GM19468 (cell line): ENCODE data around the gene FAM3A.

Experiments used
- ATAC-seq: cut with Tn5 transposase; IDR thresholded peaks from one replicate; pipeline ENCODE4 v1.9.1; 2021; ENCODE audit warnings: mild to moderate bottlenecking, moderate library complexity, moderate number of reproducible peaks; ENCODE audit not compliant: unreplicated experiment; ENCODE audit errors: extremely low read depth

FAM3A gene

DNA sequence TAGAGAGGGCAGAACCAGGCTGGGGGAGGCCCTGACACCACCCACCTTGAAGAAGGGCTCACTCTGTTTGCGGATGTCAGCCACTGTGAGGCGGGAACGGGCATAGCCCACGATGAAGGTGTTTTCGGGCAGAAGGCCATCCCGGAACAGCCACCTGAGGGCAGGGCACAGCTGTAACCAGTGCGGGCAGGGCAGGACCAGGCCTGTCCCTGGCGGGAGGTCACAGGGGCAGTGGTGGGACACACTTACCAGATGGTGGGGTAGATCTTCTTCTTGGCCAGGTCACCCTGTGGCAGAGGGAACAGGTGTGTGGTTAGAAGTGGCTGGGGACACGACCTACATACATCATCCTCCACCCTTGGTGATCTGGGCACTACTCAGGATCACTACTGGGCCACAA lies 19.9 kb upstream of the FAM3A start:
- ATAC-seq: no peak

DNA sequence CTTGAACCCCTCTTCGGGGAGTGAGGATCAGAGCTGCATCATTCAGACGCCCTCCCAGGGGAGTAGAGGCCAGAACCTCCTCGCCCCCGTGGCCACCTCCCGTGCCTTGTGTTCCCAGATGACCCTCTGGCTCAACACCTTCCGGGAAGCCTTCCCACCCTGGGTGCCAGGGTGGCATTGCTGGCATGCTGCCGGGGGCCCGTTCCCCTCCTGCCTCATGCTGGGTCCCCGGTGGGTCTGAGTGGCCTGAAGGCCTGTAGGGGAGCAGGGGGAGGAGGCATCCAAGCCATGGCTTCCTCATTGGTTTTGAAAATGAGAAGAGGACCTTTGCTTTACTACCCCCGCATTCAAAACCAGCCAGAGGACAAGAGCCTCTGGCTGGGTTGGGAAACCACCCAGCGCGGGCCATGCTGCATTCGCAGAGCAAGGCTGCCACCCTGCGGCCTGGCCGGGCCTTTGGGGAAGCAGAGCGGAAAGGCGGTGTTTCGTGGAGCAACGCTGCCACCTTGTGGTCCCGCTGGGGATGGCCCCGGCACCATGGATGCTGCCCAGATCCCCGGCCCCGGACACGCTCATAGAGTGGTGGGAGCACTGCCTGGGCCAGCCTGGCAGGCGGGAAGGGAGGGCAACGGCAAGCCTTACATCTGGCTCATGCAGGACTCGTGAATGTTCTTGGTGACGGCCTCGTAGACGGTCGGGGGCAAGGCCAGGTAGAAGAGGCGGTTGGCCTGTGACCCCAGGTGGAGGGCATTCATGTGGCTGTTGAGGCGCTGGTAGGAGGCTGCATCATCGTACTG lies 18.7 kb upstream of the FAM3A start:
- peak; percentile 97 for ATAC-seq

DNA sequence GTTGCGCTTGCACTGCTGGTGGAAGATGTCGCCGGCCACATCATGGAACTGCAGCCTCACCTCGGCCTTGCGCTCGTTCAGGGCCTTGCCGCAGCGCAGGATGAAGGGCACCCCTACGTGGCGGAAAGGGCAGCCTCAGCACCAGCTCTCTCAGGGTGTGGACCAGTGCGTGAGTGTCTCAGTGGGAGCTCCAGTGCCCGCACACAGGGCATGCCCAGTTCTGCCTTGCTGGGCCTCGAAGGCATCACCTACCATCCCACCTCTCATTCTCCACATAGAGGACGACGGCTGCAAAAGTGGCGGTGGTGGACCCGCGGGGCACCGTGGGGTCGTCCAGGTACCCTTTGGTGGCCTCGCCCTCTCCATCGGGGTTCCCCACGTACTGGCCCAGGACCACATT lies 16.7 kb upstream of the FAM3A start:
- ATAC-seq: no peak

DNA sequence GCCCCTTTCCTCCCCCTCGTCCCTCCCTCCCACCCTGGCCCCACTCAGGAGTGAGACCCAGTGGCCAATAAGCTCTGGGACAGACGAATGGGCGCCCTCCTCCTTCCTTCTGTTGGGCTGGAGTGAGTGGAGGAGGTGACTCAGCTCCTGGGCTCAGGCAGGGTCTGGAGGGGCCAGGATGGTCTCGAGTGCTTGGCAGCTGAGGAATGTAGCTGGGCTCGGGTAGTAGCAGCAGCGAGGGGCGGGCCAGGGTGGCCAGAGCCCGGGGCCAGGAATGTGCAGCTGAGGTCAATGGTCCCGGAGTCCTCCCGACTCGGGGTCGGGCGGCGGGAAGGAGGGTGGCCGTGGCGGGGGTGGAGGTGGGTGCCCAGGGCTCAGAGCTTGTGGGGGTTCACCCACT lies 15.6 kb upstream of the FAM3A start:
- no peak for ATAC-seq

DNA sequence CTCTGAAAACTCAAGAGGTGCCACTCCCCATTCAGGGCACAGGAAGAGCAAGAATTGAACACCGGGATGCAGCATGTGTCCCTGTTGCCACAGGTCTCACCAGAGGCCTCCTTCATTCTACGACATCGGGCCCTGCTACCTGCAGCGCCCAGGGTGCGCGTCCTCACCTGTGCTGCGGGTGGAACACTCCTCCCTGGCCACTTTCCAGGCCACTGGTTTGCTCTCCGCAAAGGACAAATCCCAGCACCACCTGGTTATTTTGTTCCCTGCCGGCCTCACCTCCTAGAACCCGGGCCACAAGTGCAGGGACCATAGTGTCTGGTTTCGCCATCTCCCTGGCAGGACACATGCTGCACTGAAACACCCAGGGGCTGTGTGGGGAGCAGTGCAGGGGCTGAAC lies 14.3 kb upstream of the FAM3A start:
- ATAC-seq: no peak

DNA sequence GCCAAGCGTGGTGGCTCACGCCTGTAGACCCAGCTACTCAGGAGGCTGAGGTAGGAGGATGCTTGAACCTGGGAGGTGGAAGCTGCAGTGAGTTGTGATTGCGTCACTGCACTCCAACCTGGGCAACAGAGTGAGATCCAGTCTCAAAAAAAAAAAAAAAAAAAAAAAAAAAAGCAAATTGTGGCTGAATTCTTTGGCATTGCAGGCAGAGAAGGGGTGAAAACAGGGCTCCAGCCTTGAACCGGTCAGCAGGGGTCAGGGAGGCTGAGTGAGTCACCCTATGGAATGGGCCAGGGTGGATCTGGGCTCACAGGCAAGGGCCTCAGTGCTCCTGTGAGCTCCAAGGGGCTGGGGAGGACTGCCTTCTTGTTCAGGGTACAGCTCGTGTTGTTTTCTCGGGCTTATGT lies 13.2 kb upstream of the FAM3A start:
- ATAC-seq: no peak

DNA sequence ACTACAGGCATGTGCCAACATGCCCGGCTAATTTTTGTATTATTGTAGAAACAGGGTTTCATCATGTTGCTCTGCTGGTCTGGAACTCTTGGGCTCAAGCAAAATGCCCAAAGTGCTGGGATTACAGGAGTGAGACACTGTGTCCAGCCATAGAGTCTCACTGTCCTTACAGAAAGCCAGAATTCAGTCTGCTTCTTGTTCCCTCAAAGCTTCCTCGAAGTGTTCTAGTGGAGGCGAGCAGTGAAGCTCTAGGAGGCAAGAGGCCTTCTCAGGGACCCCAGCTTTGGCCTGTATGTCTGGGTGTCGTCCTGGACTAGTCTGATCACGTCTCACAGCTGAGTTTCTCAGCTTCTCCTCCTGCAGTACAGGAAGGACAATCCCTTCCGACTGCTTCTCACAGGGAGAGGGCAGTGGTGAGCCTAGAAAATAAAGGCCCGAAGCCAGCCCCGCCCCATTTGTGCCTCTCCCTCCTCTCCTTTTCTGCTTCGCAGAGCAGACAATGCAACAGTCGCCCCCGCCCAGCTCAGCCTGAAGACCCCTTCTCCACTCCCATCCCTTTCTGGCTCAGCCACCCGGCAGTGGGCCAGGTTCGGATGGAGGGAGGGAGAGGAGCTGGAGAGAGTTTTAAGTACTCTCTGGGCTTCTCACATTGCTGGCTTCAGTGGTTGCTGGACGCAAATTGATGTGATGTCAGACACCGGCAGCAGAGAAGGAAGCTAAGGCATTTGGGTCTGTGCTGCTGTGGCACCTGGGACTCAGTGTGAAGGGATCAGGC lies 11.1 kb upstream of the FAM3A start:
- ATAC-seq: no peak

DNA sequence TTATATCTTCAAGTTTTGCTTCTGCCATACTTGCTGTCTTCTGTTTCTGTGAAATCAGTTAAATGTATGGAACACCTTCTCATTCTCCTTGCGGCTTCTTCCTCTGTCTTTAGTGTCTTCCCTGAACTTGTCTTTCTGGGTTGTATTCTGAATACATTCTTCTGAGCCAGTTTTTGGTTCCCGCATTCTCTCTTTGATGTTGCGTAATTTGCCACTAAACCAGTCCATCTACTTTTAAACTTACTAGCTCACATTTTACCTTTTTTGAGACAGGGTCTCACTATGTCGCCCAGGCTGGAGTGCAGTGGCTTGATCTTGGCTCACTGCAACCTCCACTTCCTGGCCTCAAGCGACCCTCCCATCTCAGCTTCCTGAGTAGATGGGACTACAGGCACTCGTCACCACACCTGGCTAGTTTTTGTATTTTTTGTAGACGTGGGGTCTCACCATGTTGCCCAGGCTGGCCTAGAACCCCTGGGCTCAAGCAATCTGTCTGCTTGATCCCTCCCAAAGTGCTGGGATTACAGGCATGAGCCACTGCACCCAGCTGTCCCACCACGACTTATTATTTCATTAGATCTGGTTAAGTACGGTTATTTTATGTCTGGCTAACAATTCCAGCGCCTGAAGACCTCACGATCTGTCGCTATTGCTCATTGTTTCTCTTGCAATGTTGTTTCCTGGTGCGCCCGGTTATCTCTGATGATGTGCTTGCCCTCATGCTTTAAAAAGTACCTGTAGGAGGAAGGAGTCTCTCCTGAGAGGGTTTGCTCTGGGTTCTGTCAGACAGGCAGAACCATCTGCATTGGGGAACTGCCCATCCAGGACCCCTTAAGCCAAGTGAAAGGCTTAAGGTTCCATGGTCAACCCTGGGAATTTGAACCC lies 9.8 kb upstream of the FAM3A start:
- no peak for ATAC-seq

DNA sequence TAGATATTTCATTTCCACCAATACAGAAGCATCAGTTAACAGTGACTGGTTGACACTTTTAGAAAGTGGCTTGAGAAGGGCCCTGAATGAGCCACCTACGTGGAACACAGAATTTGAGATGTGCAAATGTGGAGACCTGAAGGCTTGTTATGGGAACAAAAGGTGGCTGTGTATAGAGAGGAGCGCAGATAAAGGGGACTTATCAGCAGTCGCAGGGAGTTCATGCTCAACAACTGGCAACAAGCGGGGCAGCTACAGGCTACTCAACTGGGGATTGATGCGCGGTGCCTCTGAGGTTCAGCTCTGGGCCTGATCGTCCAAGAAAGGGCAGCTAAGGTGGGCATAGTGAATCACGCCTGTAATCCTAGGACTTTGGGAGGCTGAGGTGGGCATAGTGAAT lies 3.4 kb upstream of the FAM3A start:
- no peak for ATAC-seq

DNA sequence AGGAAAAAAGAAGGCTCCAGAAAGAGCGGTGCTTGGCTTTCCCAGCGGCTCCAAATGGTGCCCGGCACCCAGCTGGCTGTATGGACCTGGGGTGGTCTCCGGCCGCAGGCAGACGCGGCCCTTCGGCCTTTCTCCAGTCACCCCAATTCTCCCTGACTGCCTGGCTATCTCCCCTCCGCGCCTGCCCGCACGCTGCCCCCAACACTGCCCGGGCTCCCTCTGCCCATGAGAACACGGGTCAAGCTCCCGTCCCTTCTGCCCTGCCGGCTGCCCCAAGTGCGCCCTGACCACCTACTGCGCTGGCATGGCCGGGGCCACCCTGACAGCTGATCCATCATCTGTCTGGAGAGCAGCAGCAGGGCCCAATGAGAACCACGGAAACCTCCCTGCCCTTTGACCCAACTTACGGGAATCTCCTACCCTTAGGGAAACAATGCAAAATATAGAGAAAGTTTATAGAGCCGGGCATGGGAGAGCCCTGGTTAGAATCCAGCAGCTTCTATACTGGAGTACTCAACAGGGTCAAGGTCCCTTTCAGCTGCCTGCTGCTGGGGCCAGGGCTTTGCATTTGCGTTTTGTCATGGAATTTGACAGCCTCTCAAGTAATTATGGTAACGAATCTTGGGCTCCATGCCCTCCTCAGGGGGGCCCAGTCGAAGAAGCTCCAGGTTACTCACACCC lies 1.2 kb upstream of the FAM3A start:
- no peak for ATAC-seq

DNA sequence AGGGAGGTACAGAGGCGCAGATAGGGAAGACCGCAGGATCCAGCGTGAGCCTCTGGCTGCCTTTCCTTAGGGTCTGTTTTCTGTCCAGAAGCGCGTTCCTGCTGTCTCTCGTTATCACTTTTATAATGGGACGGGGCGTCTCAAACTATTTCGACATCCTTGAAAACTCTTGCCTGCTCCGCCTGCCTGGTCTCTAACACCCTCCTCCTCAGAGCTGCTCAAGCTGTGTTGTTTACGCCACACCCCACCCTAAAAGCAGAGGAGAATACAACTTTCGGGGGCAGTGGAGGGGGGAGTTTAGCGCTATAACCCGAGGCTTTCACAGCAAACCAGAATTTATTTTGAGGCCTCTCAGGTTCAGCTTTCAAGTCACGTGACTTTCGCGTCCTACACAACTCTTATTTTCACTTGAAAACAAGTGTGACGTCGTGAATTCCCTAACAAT lies 646 bp upstream of the FAM3A start:
- no peak for ATAC-seq

DNA sequence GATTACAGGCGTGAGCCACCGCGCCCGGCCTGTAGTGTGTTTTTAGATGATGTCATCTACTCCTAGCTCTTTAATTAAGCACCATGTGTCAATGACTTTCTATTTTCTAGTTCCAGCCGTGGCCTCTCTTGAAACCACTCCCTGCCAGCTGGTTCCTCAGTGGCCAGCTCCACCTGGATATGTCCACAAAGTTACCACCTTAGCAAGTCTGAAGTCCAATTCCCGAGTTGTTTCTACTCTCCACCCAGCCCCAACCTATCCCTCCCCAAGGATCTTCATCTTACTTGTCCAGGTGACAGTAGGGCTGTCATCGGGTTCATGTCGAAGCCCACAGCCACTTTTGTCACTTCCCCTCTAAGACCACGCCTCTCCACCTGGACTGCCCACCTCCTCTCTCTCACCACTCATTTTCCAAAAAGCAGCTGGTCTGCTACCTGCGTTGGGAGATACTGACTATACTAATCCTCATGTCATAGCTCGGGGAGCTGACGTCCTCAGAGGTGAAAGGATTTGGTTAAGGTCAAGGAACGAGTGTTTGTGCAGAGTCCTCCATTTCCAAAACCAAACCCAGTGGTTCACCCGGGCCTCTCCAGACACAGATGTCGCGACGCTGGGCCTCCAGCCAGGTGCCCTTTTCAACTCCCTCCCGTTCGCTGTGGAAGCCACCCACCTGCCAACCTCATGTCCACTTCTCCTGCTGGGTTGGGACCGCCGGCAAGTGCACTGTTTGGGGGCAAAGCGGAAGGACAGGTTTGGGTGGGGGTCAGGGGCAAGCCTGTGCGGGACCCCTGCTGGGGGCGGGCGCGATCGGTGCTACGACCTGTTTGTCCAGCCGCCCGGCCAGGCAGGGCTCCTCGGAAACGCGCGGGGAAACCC lies 704 bp downstream of the FAM3A start:
- ATAC-seq: no peak

DNA sequence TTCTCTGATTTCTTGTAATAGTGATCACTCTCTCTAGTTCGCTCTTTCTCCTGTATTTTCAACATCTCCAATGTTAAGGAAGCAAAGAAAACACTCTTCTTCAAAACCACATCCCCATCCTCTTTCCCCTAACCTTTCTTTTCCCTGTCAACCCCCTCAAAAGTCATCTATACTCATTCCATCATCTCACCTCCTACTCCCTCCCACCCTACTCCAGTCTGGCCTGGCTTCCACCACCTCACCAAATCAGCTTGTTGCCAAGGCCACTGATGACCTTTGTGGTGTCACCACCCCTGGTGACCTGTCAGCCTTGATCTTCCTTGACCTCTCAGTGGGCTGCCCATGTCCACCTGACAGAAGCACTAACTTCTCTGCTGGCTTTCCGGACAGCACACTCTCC lies 2.3 kb downstream of the FAM3A start:
- ATAC-seq: no peak

DNA sequence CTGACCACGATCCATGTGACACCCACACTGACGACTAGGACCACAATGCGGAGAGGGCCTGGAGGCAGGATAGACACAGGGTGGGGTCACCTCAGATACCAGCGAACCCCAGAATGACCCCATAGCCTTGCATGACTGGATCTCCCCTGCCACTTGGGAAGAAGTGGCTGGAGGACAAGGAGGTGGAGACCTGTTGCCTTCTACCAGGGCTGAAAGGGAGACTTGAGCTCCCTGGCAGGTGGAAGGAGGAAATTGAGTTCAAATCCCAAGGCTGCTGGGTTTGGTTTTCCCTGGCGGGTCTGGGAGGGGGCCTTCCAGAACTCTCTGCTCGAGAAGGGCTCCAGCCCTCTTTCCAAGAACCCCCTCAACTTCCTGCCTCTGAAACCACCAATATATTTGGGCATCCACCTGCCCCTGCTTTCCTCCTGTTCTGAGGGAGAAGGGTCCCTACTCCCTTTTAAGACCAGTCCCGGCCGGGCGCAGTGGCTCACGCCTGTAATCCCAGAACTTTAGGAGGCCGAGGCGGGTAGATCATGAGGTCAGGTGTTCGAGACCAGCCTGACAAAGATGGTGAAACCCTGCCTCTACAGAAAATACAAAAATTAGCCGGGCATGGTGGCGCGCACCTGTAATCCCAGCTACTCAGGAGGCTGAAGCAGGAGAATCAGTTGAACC lies 3.0 kb downstream of the FAM3A start:
- no peak for ATAC-seq

DNA sequence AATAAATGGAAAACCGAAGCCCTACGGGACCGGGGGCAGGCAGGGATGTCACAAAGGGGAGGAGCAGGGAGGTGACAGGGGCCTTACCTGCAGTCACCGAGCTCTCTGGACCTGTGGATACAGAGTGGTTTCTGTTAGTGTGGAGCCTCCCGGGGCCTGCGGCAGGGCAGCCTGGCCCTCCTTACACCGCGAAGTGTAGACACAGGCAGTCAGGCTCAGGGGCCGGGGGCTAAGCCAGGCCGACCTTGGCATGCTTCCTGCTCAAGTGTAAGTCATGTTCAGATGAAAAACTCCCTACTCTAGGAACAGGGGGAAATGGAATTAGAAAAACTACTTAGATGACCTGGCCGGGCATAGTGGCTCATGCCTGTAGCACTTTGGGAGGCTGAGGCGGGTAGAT lies 4.3 kb downstream of the FAM3A start:
- no peak for ATAC-seq

DNA sequence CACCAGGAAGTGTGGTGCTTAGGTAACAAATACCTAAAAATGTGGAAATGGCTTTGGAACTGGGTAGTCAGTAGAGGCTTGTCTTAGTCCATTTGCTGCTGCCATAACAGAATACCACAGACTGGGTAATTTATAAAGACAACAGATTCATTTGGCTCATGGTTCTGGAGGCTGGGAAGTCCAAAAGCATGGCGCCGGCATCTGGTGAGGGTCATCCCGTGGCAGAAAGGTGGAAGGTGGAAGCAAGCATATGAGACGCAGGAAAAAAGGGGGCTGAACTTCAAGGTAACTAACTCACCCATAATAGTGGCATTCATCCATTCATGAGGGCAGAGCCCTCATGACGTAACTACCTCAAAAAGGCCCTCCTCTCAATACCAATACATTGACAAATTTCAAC lies 6.6 kb downstream of the FAM3A start:
- no peak for ATAC-seq

DNA sequence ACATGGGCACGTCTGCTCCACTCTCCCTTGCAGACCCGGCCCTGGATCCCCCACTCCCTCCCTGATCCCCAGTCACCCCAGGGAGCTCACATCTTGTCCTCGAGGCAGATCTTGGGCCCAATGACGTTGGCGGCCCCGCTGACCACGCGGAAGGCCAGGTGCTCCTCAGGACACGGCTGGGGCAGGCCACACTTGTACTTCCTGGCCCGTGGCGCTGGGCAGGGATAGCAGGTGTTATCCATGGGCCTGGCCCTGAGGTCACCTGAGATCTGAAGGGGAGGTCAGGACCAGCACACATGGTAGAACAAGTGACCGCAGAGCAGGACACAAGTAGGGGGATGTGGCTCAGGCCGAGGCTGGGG lies 7.7 kb downstream of the FAM3A start:
- no peak for ATAC-seq

DNA sequence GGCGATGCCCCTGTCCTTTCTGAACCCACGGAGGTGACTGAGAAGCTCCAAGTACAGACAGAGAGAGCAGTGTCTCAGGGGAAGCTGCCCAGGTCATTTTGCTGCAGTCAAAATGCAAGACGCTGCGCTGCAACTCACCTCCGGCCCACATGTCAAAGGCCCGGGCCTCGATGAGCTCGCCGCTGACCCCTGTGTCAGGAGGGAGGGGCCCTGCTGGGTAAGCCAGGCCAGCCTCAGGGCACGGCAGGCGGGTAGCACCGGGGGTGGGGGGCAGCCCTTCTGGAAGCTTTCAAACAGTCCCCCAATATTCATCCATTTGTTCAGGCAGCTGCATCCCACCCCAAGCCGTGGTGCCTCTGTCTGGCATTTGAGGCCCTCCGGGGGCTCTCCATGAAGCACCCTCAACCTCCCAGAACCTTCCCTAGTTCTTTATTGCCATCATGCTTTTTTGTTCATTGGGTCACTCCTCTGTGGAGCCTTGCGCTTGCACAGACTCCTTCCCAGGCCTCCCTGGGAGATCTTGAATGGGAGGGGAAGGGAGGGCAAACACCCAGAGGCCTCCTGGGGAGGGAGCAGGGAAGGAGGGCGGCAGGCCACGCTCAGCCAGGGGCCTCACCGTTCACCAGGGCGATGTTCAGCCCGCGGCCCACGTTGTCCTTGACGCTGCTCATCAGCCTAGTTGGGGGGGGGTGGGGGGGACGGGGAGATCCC lies 8.2 kb downstream of the FAM3A start:
- no peak for ATAC-seq
